GM10266 (cell line): Measurements from ENCODE around the gene CLC.

Experiments
- DNase-seq: peaks from one replicate; pipeline ENCODE4 v3.0.0; 2012; ENCODE audit errors: extremely low spot score
- TF ChIP-seq, protein P1 (sequence below): IDR thresholded peaks from 2 replicates; pipeline ENCODE4 v1.5.1; 2012; ENCODE audit warnings: mild to moderate bottlenecking, low read depth; ENCODE audit not compliant: control insufficient read depth, insufficient read depth; ENCODE audit errors: missing control alignments

The CLC gene

DNA sequence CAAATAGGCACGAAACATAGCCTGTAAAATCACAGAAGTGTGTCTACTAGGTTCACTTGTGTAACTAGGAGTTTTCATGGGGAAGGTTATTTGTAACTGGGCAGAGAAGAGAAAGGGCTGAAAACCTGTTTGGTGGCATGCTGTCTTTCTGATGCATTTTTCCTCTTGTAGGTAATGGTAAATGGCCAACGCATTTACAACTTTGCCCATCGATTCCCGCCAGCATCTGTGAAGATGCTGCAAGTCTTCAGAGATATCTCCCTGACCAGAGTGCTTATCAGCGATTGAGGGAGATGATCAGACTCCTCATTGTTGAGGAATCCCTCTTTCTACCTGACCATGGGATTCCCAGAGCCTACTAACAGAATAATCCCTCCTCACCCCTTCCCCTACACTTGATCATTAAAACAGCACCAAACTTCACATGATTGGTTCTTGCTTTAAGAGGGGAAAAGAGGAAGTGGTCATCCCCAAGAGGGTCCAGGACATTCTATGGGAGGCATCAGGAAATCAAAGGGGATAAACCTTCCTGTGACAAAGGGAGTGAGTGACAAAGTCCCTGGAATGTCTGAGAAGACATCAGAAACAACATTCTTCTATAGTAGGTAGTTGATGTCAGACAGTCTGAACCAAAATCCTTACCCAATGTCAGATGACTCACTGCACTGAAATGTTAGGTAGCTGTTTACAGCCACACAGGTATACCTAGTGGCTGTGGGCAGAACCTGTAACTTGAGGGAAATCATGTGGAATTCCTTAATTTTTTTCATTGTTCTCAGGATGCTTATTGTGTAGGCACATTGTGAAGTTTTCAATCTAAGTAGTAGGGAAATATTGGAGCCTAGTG, 28.6 kb downstream of the CLC start:
- TF ChIP-seq, protein P1, sequence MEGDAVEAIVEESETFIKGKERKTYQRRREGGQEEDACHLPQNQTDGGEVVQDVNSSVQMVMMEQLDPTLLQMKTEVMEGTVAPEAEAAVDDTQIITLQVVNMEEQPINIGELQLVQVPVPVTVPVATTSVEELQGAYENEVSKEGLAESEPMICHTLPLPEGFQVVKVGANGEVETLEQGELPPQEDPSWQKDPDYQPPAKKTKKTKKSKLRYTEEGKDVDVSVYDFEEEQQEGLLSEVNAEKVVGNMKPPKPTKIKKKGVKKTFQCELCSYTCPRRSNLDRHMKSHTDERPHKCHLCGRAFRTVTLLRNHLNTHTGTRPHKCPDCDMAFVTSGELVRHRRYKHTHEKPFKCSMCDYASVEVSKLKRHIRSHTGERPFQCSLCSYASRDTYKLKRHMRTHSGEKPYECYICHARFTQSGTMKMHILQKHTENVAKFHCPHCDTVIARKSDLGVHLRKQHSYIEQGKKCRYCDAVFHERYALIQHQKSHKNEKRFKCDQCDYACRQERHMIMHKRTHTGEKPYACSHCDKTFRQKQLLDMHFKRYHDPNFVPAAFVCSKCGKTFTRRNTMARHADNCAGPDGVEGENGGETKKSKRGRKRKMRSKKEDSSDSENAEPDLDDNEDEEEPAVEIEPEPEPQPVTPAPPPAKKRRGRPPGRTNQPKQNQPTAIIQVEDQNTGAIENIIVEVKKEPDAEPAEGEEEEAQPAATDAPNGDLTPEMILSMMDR, result no peak
- no peak for DNase-seq

DNA sequence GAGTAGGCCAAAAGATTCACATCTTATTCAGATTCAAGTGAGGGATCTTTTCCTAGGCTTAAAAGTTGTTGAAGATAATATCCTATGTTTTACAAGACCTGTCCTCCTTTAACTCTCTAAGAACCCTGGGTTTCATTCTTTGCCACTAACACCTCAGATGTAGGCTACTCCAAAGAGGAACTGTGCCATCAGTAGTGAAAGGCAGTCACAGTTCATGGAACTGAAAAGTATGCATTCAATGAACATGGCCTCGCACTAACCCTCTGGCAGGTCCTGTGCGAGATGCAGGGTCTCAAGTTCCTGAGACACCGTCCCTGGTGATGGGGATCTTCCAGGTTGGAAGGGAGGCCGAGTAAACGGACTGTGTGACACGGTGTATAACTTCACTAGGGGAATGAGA, 29.2 kb downstream of the CLC start:
- no peak for DNase-seq

DNA sequence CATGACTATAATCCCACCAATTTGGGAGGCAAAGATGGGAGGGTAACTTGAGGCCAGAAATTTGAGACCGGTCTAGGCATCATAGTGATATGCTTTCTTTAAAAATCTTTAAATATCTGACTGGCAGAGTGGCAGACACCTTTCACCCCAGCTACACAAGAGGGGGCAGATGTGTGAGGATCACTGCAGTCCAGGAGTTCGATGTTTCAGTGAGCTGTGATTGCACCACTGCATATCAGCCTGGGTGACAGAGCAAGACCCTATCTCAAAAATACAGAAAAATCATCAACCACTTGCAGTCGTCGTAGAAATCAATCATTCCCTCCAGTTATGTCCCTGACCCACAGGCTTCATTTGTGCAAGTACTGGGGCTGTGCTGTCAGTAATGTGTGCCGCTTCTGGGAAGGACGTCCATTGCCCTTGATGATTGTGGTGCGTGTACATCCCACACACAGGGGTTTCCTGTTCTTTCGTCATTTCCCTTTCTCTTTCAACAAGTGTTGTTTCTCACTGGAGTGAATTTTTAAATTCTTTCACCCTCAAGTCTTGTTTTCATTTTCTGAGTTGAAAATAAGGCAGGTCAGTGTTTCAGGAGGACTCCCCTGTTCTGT, 32.1 kb downstream of the CLC start:
- TF ChIP-seq, protein P1, result no peak
- DNase-seq, result peak; percentile 25

More for the DNA sequence above, 29.2 kb downstream of the CLC start:
- TF ChIP-seq, protein P1, result no peak

DNA sequence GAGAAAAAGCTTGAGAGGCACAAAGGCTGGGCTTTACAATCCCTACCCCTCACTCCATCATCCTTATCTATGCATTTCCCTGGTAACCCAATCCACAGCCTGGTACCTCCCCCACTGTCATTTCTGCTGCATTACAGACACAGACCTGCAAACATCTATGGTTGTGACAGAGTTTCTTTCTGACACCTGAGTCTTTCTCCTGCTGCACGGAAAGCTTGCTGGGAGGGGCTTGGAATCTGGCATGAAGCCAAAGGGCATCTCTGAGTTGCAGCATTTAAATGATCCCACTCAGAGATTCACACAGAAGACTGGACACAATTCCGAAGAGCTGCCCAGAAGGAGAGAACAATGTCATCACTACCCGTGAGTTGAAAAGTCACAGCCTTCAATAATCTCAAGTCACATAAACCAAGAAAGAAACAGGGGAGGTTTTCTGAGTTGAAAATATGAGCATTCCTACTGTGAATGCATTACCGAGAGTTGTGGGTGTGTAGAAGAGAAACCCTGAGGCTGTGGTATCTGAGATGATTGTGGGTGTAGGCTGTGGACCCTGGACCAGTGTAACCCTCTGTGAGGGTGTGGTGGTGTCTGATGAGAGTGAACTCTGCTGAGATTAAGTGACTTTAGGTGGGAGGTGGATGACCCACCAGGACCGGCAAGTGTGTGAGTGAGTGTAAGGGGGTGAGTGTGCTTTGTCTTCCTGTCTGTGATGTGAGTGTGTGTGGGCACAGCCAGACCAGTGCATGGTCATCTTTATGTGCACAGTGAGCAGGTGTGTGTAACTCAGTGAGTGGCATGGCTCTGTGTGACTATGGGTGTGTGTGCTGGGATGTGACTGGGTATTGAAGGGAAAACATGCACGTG, 33.4 kb downstream of the CLC start, which contains the start of gene LGALS14:
Gene LGALS14, plus strand, starts transcription at position 301 of the 864 bp plus-strand sequence. Its CDS starts 48 bp downstream, at position 349.
- DNase-seq, result peak; percentile 35
- TF ChIP-seq, protein P1, result no peak

DNA sequence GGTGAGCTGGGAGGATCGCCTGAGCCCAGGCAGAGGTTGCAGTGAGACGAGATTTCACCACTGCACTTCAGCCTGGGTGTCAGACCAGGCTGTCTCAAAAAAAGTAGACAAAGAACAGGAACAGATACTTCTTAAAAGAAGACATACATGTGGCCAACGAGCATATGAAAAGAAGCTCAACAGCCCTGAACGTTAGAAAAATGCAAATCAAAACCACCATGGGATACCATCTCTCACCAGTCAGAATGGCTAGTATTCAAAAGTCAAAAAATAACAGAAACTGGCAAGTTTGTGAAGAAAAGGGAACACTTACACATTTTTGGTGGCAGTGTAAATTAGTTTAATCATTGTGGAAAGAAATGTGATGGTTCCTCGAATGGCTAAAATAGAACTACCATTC, 36.5 kb downstream of the CLC start:
- no peak for DNase-seq
- TF ChIP-seq, protein P1, result no peak

DNA sequence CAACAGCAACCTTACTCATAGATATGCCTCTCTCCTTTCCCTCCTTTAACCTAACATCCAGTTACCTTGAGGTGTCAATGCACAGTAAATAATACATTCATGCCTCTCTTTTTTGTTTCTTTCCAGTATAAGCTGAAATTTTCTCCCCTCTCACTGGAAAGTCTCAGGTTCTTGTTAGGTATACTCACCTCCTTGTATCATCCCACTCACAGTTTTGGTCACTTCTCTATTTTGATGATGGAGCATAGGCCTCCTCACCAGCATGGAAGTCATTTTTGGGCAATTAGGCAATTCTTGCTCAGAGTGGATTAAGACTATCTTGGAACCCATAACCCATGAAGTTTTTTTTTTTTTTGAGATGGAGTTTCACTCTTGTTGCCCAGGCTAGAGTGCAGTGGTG, 39.3 kb downstream of the CLC start:
- TF ChIP-seq, protein P1, result no peak
- DNase-seq, result no peak

DNA sequence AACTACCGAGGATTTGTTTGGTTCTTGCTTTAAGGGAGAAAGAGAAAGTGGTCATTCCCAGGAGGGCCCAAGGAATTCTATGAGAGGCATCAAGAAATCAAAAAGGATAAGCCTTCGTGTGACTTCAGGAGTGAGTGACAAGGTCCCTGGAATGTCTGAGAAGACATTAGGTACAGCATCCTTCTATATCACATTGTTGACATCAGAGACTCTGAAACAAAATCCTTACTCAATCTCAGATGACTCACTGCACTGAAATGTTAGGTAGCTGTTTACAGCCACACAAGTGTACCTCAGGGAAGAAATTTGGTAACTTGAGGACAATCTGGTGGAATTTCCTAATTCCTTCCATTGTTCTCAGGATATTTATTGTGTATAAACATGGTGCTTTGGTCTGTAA, 41.4 kb downstream of the CLC start:
- DNase-seq, result no peak
- TF ChIP-seq, protein P1, result no peak
